ENCODE measurements around the gene CACNA2D2.

GRCh38 chr3:50502225-50502583 is 1.2 kb downstream of the CACNA2D2 start:
- TF ChIP-seq CTCF (IDR thresholded peaks at IDR 0.05; ENCODE audit: insufficient read depth, low read length) (no peak), POLR2AphosphoS5 (IDR thresholded peaks at IDR 0.05; ENCODE audit: low read depth) (no peak), GABPA (IDR thresholded peaks at IDR 0.05; ENCODE audit: low read depth) (no peak), REST (IDR thresholded peaks at IDR 0.05; ENCODE audit: insufficient replicate concordance, low read depth) (no peak)
